SKM-1 treated with dmso at 0.1 percent for 144 hours (cell line): ENCODE data around the gene SIX4.
"Not testable (repeated sequence)": the region's sequence is repeated elsewhere in the genome, so short reads cannot be mapped to it uniquely, and the experiment has no call there.

Experiments used
- DNase-seq: peaks from one replicate; lab custom pipeline; 2025; ENCODE audit not compliant: unreplicated experiment; lab: John Stamatoyannopoulos, UW

Gene SIX4

DNA sequence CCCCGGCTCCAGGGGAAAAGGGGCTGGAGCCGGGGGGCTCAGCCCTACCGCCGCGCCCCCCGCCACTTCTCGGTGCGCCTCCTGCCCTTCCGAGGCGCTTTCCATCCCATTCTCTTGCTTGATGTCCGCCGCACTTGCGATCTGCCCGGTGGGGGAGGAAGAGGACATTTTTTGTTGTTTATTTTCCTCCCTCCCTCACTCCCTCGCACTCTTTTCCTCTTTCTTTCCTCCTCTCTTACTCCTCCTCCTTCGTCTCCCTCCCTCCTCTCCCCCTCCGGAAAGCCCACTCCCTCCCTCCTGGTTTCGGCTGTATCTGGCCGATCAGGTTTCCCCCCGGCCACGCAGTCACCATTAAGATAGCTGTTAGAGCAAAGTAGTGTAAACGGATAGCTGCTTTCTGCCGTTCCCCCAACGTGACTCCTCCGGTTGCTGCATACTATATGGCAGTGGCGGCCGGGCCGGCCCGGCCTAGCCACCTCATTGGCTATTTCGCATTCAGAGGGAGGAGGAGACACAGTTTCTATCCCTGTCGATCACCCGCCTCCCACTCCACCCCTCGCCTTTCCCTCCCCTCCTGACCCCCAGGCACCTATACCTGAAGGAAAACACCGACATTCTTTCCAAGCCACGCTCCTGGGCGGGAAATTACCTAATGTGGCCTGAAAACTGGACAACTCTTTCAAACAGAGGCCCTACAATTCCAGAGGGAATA, at the start of gene SIX4:
Gene SIX4 (minus strand): TSS at position 445 of the 712 bp plus-strand sequence. CDS start 277 bp downstream, at position 168.
- DNase-seq = peak; percentile 22

DNA sequence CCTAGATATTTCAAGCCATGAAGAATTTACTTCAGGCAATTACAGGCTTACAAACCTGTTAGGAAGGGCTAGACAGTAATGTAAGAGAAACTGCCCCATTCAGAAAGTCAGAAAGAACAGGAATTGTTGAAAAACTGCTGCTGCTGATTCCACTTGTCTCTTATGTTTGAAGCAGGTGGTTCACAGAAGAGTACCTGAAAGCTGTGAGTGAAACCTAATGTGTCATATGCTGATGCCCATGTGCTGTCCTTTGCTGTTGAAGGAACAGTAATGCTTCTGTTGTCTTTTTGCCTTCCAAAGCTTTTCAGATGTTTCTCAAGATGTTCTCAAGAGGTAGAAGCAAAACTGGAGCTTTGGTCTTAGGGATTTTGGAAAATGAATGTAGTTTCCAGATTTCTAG, 49.4 kb upstream of the SIX4 start:
- DNase-seq = no peak

DNA sequence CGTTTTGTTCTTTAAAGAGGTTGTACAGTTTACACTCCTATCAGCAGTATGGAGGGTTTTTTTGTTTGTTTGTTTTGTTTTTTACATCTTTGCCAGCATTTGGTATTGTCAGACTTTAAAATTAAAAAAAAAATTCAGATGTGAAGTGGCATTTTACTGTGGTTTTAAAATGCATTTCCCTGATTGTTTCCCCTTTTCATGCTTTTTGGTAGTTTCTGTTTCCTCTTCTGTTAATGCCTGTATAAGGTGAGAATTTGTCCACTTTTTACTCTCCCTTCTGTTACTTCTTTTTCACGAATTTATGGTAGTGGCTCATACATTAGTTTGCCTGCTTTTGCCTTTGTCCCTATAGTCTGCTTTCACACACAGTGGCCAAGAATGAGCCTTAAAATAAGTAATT, 47.0 kb upstream of the SIX4 start:
- no peak for DNase-seq

DNA sequence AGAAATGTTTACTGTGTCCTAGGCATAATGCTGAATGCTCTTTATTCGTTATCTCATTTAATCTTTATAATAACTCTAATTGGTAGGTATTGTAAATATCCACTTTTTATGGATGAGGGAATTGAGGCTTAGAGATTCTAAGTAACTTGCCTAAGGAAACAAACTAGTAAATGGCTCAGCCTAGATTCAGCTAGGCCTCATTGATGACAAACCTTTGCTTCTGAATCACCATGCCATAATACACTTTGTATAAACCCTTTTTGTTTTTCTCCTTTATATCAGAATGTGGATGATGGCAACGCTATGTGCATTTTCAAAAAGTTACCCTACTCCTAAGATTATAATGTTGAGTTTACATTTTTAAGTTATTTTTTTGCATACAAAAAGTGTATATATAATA, 44.5 kb upstream of the SIX4 start:
- no peak for DNase-seq

DNA sequence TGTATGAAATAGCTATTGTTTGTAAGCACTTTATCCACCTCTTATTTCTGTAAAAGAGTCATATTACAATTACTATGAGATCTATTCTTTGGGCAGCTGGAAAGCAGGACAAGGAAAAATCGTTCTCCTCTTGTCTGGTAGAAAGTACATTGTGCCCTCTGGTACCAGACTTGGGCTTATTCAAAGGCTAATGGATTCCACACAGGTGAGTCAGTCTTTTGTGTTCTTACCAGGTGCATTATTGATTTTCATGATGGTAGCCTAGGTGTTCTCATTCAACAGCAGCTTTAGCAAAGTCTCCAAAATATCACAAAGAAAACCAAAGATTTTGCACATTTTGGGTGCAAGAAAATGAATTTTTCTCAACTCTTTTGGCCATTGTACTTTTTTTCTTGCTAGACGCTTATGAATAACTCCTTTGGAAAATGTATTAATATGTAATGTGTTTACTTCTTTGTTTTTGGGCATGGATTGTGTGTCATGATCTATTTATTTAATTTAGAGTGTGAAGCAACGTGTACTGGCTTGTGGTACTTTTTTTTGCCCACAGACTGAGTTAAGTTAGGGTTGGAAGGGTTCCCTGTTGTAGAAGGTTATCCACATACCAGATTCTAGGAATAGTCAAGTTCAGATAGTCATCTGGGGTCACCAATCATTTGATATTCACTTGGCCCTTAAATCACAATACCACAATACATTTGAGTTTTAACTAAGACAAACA, 36.7 kb upstream of the SIX4 start:
- no peak for DNase-seq

DNA sequence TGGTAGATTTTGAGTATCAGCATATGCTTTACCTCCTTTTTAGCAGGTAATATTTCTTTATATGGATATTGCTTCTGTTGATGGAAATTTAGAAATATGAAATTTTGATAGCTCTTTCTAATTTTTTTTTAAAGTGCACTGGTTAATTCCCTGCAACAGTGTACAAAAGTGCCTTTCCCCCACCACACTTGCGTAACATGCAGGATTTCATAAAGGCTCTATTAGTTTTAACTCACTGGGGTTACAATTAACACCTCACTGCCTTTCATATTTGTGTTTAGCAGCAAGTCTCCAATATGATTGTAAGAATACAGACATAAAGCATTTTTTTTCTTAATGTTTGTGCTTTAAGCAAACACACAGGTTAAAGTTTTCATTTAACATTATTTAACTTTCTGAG, 36.1 kb upstream of the SIX4 start:
- DNase-seq = no peak

DNA sequence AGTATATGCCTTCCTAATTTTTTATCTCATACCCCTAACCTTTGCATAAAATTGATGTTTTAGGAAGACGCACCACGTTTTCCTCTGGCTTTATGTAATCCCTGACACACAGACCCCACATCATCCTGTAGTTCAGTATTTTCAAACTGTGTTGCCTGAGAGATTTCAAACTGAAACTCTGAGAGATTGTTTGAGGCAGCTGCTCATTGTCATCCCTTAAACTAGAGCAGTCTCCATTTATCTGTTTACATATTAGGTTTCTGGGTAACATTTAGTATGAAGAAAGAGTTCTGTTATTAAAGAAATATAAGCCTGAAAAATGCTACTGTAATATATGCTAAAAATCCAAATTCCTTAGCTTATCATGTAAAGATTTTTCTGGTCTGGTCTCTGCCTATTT, 34.7 kb upstream of the SIX4 start:
- DNase-seq = no peak

DNA sequence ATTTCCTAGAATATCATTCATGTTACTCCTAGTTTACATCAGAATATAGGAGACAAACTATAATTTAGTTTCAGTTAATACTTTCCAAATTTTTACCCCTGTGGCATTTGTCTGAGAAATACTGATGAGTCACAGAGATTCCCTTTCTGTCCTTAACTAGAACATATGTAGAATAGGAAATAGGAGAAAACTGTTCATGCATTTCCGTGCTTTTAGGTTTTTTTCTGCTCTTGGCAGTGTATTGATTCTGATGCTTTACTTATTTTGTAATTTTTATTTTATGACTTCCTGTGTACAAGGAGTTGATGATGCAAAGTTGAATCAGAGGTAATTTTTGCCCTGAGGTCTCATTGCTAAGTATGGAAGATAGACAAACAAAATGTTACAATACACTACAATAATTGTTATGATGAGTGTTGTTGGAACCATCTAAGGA, 33.4 kb upstream of the SIX4 start:
- DNase-seq = no peak

DNA sequence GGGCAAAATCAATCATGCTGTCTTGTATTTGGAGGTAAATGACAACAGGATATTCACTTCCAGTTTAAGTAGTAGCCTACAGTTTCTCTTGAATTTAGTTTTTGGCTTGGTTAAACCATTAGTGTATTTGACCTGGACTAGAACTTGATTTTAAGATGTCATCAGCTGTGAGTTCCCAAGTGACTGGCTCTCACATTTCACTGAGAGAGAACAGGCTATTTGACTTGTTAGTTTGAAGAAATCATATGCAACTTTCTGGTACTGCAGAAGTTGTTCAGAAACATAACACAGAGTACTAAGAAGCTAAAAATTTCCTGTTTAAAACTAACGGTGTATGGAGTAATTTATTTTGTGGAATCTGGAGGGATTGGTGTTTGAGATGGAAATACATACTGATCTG, 32.7 kb upstream of the SIX4 start:
- no peak for DNase-seq

DNA sequence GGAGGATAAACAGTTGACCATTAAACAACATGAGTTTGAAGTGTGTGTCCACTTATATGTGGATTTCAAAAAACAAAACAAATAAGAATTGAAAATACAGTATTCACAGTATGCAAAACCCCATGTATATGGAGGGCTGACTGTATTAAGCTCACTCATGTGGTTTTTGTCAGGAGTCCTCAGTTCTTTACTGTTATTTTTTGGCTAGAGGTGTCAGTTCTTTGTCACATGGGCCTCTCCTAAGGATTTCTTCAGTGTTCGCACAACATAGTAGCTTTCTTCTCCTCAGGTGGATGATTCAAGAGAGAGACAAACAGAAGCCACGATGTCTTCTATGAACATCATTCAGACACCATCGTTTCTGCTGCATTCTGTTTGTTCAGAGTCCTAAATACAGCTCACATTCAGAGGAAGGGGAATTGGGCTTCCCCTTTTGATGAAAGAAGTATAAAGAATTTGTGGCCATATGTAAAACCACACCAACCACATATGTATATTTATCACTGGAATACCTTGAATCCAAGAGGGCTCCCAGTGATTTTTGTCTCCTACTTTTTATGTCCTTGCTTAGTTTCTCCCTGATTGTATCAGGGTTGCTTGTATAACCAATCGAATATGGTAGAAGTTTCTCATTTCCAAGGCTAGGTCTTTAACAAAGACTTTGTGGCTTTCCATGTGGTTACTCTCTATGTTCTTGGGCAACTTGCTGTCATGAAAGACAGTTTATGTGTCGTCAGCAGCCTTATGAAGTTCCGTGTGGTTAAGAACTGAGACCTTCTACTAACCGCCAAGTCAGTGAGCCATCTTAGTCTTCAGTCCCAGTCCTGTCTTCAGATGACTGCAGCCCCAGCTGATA, 29.3 kb upstream of the SIX4 start:
- DNase-seq = peak; percentile 77

DNA sequence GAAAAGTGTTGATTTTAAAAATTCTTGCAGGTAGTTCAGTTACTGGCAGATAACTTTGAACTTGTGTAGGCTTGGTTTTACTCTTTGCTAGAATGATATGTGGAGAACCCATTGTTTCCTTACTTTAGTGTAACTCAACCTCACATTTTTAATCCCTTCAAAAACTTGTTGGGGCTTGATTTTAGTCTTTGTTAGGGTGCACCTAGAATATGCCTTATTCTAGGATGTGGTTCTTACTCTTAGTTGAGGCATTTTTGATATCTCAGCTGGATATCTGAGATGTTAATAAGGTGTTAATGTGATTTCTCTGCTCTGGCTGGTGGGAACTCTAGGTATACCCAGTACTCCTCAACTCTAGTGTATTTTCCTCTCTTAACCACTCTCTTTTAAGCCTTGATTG, 20.4 kb upstream of the SIX4 start:
- no peak for DNase-seq

DNA sequence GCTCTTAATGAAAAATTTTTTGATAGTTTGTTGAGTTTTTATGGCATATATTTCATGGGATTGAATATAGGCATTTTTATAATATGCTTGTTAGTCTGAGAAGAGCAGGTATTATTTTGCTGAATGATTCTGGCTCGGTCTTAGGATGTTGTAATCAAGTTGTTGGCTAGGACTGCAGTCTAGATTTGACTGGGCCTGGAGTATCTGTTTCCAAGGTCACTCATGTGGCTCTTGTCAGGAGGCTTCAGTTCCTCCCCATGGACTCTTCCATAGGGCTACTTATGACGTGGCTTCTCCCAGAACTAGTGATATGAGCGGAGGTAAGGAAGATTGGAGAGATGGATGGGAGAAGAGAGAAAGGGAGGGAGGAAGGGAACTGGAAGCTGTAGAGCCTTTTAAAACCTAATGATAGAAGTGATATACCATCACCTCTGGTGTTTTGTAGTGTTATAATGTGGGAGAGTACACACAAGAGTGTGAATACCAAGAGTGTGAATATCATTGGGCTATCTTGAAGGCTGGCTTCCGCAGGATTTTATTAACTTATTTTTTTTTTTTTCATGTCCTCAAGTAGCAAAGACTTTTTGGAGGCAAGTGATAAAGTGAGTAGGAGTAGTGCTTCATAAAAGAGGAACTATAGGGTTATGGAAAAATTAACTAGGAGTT, 14.8 kb upstream of the SIX4 start:
- DNase-seq = no peak

DNA sequence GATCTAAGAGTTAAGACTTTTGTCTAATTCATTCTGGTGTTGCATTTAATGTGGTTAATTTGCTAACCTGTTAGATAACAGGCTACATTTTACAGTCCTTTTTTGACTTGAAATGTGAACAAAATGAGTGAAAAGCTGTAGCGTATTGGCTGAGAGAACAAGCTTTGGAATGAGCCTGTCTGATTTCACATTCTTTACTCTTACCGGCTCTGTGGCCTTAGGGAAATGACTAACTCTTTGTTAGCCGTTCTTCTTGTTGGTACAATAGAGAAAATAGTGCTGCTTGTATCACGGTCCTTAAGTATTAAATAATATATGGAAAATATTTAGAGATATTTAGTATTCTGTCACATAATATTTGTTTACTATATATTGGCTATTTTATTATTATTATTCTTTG, 12.3 kb upstream of the SIX4 start:
- DNase-seq = no peak

DNA sequence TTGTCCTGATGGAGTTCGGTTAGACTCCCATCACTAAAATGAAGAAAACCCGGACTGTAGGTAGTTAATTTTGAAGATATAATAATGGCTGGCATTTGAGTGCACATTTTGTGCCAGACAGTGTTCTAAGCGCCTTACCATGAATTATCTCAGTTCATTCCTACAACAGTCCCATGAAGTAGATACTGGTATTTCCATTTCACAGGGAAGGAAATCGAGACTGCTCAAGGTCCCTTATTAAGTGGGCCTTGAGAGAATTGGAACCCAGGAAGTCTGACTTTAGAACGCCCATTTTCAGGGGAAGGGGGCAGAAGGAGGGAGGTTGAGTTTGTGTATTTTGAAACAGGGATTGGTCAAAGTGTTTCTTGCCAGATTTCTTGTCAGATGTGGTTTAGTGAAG, 11.3 kb upstream of the SIX4 start:
- DNase-seq = no peak

DNA sequence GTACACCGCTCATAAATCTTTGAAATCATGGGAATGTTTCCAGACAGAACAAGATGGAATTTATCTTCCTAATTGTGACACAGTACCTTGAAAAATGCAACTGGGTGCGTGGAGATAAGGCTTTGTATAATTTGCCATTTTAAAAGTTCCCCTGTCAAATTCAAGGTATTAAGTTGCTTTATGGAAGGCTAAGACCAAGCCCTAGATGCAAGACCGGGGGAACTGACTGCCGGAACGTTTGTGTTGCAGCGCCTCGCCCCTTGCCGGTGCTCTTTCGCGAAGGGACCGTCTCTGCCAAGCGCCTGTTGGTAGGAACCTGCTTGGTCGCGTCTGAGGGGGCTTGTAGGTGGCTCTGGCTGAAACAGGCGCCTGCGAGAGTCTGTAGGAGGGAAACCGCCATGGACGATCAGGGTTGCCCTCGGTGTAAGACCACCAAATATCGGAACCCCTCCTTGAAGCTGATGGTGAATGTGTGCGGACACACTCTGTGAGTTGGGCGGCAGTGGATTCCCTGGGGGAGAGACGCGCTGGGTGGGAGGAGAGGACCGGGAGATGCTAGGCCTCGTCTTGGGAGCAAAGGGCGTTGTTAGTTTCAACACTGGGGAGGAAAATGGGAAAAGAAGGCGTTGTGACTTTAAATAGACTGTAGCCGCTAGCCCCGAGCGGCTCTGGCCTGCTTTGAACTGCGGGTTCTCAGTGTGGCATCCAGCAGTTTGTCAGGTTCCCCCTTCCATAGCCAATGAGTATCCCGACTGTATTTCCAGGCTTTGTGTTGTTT, 10.5 kb upstream of the SIX4 start, which contains the start of gene MNAT1:
Gene MNAT1 (plus strand): TSS at position 297 of the 778 bp plus-strand sequence. CDS start 102 bp downstream, at position 399.
- peak; percentile 24 for DNase-seq

DNA sequence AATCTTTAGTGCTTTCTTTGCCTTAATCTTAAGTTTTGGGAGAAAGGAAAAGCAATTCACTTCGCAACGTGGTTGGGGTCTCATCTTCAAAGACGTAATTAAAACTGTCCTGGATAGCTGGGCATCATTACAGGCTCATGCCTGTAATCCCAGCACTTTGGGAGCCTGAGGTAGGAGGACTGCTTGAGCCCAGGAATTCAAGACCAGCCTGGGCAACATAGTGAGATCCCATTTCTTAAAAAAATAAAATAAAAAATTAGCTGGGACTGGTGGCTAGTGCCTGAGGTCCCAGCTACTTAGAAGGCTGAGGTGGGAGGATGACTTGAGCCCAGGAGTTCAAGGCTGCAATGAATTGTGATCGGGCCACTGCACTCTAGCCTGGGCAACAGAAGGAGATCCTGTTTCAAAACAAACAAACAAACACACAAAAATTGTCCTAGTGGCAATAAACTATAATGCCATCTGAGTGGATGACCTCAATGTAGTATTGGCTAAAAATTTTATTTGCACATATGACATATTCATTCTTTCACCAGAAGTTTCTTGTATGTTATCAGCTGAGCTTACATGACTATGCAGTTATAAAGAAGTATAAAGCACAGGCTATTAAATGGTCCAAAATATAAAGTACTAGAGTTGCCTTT, 8.8 kb upstream of the SIX4 start:
- DNase-seq = no peak

DNA sequence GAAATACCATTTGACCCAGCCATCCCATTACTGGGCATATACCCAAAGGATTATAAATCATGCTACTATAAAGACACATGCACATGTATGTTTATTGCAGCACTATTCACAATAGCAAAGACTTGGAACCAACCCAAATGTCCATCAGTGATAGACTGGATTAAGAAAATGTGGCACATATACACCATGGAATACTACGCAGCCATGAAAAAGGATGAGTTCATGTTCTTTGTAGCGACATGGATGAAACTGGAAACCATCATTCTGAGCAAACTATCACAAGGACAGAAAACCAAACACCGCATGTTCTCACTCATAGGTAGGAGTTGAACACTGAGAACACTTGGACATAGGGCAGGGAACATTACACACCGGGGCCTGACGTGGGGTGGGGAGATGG, 7.1 kb upstream of the SIX4 start:
- DNase-seq = not testable (repeated sequence)

DNA sequence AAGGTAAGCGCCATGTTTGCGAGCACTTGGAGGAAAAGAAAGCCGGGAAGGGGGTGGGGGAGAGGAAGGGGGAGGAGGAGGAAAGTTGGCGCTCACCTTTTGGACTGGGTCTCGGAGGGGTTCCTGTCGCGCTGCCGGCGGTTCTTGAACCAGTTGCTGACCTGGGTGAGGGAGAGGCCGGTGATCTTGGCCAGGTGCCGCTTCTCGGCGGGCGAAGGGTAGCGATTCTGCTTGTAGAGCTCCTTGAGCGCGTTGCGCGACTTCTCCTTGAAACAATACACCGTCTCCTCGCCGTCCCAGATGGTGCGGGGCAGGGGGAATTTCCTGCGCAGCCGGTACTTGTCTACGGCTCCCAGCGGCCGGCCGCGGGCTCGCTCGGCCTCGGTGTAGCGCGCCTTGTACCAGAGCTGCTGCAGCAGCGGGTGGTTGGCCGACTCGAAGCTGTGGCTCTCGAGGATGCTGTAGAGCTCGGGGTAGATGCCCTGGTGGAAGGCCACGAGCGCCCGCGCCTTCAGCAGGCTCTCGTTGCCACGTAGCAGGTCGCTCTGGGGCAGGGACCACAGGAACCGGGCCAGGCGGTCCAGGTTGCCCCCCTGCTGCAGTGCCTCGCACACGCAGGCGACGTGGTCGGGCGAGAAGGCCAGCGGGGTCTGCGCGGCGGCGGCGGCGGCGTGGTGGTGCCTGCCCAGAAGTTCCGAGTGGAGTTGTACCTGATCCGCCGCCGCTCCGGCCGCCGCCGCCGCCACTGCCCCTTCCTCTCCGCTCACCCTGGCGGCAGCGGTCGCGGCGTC, 840 bp downstream of the SIX4 start:
- DNase-seq = no peak
